NCI-H146 (cell line): Measurements from ENCODE around the gene TRIL.

ENCODE experiments used
- DNase-seq: peaks from one replicate; lab custom pipeline; 2025; lab: John Stamatoyannopoulos, UW

TRIL gene

GRCh38 chr7:28939844-28940544 is 18.1 kb downstream of the TRIL start:
- no peak for DNase-seq

- DNase-seq = no peak
Measured at GRCh38 chr7:28939367-28939766, 18.8 kb downstream of the TRIL start.

- no peak for DNase-seq
Measured at GRCh38 chr7:28937619-28938018, 20.5 kb downstream of the TRIL start.

- DNase-seq = no peak
Measured at GRCh38 chr7:28937103-28937502, 21.0 kb downstream of the TRIL start.

GRCh38 chr7:28933846-28934320 is 24.2 kb downstream of the TRIL start:
- DNase-seq = no peak

- no peak for DNase-seq
Measured at GRCh38 chr7:28931565-28931964, 26.6 kb downstream of the TRIL start.

GRCh38 chr7:28926871-28927597 is 31.1 kb downstream of the TRIL start:
- peak; percentile 87 for DNase-seq

- peak; percentile 81 for DNase-seq
Measured at GRCh38 chr7:28922624-28923331, 35.4 kb downstream of the TRIL start.

- DNase-seq = peak; percentile 68
Measured at GRCh38 chr7:28921822-28922221, 36.3 kb downstream of the TRIL start.

- DNase-seq = no peak
Measured at GRCh38 chr7:28920424-28920823, 37.7 kb downstream of the TRIL start.

GRCh38 chr7:28919510-28919909 is 38.6 kb downstream of the TRIL start:
- no peak for DNase-seq

- DNase-seq = no peak
Measured at GRCh38 chr7:28908775-28909174, 49.4 kb downstream of the TRIL start.

- DNase-seq = no peak
Measured at GRCh38 chr7:28905464-28905863, 52.7 kb downstream of the TRIL start.

GRCh38 chr7:28904578-28905048 is 53.5 kb downstream of the TRIL start:
- peak; percentile 37 for DNase-seq

- DNase-seq = peak; percentile 71
Measured at GRCh38 chr7:28903730-28904577, 54.2 kb downstream of the TRIL start.
